HG02973 (cell line): Measurements from ENCODE around the gene GPR6.

ENCODE experiments used
- ATAC-seq: cut with Tn5 transposase; IDR thresholded peaks from one replicate; pipeline ENCODE4 v1.9.1; 2021; ENCODE audit warnings: moderate library complexity; ENCODE audit not compliant: unreplicated experiment

Gene GPR6, protein sequence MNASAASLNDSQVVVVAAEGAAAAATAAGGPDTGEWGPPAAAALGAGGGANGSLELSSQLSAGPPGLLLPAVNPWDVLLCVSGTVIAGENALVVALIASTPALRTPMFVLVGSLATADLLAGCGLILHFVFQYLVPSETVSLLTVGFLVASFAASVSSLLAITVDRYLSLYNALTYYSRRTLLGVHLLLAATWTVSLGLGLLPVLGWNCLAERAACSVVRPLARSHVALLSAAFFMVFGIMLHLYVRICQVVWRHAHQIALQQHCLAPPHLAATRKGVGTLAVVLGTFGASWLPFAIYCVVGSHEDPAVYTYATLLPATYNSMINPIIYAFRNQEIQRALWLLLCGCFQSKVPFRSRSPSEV

DNA sequence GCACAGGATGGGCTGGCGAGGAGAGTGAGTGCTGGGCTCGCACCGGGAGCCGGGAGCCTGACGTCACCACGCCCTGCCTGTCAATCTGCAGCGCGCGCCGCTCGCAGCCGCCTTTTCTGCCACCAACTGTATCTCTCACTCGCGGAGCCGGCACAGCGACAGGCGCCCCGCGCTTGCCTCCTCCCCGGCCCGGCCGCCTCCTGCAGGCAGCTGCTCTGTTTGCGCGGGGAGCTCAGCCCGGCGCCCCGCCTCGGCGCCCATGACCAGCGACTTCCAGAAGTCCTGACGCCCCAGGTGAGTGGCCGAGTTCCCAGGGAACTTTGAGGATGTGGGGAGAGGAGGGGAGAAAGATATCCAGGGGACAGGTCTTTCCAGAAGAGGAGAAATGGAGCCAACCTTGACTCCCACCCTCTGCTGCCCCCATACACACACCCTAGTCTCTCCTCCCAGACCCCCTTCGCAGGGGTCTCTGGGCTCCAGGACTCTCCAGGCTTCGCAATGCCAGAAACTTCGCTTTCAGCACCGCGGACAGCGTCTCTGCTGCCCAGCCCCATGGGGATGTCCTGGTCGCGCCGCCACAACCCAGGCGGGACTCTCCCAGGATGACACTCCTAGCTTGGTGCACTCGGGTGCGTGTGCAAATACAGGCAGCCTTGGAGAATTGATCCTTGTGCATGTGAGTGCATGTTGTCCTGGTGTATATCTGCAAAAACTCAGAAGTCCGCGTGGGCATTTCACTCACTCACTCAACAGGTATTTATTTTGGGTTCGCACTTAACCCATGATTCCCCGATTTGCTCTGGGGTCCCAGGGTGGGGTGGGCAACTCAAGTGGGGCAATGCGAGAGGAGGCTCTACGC lies at the start of gene GPR6:
TSS of gene GPR6 (plus strand) at position 138 of the 859 bp plus-strand sequence. CDS start 802 bp downstream, outside the sequence.
- no peak for ATAC-seq

DNA sequence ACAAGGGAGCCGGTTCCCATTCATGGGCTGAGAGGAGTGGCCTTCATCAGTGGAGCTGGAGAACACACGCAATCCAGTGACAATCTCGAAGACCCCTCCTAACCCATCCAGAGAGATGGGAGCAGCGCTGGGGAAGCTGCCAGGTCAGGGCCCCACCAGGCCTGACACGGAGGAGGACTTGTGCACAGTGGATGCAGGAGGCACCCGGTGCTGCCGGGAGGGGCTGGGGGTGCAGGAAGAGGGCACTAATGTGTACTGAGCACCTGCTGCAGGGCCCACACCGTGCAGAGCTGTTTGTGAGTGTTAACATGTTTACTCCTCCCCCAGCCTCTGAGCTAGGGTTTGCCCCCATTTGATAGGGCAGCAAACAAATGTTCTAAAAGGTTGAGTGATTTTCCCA lies 43.8 kb upstream of the GPR6 start:
- ATAC-seq, result no peak

DNA sequence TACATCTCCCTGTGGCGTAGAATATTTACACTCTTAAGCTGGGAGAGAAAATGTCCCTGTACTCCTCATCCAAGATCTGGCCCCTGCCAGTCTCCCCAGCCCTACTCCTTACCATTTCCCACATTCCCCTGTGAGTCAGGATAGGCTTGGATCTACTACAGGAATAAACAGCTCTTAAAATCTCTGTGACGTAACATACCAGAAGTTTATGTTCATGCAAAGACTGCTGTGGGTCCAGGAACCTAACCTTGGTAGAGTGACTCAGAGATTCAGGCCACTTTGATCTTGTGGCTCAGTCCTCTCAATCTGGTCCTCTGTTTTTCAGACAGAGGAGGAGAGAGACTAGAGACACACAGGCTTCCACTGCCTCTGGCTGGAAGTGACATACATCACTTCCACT lies 38.5 kb upstream of the GPR6 start:
- ATAC-seq, result no peak

DNA sequence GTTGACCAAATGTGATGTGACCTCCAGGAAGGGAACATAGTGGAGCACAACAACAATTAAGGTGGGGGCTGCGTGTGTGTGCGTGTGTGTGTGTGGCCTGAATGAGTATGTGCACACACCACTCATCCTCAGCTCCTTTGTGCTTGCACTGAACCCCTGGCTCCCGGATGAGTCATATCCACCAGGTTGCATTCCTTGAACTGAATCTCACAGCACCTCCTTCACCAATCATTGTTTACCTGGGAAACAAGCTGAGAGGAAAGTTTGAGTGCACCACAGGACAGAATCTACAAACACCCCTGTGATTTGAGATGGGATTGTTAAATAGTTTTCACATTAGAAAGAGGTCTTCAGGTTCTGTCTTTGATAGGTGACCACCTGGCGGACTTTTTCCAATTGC lies 33.7 kb upstream of the GPR6 start:
- no peak for ATAC-seq

DNA sequence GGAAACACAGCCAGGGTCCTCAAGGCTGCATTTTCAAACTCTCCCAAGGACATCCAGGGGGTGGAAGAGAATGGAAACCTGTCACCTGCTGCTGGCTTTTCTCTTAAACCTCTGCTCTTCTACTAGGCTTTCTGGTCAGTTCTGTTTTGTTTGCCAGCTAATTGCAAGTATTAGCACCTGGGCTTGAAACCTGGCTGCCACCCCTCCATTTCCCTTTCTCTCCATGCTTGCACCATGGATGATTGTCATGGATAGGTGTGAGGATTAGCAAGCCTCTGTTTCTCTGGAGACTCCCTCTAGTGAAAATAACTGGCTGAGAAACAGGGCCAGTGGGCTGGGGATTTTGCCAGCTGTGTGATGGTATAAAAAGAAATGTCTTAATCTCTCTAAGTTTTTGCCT lies 33.0 kb upstream of the GPR6 start:
- ATAC-seq, result no peak

DNA sequence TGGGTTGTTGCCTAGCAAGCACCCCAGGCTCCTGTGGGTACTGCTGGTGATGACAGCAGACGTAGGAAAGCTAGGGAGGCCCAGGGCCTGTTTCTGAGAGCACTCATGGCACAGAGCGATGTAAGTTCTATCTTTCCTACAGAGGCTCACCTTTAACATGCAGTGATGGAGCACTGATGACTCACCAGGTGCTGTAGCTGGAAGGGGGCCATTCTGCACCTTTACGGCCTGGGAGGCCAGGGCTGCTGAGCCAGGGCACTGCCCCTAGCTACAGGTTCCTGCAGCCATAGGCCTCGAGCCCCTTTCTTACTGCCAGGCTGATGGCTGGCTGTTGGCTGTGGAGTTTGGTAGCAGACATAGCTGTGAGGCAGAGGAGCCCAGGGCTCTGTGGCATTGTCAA lies 31.1 kb upstream of the GPR6 start:
- no peak for ATAC-seq

DNA sequence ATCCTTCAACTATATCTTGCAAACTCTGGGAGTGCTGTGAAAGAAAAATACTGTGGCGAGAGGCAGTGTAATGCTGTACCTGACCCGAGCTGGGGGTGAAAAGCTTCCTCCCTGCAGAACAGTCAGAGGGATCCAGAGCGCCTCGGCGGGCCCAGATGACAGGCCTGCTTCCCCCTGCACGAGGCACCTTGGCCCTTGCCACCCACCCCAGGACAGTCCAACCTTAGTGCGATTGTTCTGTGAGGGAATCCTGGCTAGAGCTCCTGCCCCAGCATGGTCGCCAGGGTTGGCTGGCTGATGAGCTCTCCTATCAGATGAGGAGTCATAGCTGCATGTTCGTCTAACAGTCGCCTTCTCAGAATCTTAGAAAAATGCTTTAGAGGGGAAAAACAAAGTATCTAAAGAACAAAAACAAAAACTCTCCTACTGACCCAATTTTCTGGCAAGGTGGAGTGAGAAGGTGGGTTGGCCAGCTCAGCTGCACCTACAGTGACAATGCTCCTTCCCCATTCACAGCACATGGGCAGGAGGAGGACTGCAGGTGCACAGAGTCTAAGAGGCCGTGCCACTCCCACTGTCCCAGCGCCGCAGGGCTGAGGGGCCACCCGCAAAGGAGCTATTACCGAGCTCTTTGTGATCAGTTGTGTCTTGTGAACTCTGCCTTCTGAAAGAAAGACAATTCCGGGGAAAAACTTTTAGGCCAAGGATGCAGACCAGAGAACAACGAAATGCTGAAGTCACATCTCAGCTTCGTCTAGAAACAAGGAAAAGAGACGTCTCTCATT lies 28.6 kb upstream of the GPR6 start:
- ATAC-seq, result no peak

DNA sequence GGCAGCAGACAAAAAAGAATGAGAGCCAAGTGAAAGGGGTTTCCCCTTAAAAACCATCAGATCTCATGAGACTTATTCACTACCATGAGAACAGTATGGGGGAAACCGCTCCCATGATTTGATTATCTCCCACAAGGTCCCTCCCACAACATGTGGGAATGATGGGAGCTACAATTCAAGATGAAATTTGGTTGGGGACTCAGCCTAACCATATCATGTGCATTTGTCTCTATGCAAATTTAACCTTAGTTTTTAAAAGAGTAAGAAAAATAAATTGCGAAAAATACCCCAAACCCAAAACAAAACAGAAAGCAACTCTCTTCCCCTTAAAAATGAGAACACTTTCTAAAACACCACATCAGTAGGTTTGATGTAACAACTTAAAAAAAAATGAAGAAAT lies 22.6 kb upstream of the GPR6 start:
- ATAC-seq, result no peak

DNA sequence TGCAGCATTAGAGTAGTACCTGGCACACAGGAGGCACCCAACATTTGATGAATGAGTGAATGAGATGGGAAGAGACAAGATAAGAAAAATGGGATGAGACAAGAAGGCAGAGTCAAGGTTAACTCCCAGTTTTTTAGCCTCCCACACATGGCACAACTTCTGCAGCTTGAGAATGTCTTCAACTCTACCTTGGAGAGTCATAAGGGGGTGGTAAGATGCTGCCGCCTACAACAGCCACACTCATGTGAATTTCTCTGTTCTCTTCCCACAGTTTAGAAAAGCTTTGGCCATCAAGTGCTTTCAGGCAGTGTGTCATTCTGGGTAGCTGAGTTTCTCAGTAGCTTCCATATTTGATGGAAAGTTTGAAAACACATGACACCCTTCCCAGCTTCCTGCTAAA lies 19.5 kb upstream of the GPR6 start:
- ATAC-seq, result no peak

DNA sequence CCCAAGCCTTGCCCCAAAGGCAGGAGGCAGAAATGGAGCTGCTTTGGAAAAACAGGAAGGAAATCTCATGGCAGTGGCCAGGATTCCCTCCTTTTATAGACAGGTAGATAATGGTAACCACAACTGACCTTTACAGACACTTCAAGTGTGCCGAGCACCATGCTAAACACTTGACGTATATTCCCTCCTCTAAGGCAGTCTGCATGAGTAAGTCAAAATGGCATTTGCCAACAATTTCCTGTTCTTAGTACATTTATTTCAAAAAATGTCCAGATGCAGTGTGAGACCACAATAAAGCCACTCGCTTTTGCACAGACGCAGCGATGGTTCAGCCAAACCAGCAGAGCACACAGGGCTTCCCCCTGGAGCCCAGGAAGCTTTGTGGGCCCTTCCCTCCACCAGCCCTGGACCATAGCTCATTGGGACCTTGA lies 16.5 kb upstream of the GPR6 start:
- ATAC-seq, result no peak

DNA sequence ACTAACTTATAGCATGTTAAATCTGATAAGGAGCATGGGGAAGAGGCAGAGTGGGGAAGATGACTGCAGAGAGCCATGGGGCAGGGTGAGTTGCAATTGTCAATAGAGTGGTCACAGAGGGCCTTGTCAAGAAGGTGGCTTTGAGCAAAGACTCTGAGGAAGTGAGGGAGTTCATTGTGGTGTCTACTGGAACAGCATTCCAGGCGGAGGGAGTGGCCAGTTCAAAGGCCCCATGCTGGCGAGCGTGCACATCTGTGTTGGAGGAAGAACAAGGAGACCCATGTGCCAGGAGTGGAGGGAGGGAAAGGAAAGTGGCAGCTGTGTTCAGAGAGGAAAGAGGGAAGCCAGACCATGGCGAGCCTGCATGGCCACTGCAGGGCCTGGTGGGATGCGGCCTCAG lies 15.8 kb upstream of the GPR6 start:
- ATAC-seq, result no peak

DNA sequence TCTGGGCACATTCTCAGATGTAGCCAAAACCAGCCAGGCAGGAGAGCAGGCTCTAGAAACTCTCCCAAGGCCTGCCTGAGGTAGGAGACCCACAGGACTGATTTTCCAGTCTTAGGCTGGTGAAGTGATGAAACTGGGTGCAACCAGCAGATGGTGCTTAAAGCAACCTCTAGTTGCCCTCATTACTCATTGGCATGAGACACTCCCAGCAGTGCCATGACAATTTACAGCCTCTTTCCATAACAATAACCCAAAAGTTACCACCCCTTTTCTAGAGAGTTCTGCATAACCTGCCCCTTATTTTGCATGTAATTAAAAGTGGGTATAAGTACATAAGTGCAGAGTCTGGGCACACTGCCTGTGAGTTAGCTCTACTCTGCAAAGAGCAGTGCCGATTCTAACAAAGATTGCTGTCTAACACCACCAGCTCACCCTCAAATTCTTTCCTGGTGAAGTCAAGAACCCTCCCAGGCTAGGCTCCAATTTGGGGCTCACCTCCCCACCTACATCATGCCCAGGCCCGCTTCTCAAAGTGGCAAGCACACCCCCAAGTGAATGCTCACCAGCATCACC lies 14.4 kb upstream of the GPR6 start:
- ATAC-seq, result no peak

DNA sequence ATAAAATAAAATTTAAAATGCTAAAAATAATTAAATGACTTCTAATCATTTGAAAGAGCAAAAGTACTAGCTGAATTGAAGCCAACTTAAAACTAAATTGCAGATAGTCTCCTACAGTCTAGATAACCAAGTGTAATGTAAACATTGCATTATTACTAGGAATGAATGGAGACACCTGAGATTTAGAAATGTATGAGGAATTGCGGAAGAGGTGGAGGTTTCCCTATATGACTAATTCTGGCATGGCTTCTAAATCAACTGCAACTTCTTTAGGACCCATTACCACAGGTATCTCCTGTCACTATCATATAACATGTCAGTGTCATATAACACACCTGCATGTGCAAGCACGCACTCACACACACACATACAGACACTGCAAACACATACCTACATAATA lies 13.2 kb upstream of the GPR6 start:
- no peak for ATAC-seq

DNA sequence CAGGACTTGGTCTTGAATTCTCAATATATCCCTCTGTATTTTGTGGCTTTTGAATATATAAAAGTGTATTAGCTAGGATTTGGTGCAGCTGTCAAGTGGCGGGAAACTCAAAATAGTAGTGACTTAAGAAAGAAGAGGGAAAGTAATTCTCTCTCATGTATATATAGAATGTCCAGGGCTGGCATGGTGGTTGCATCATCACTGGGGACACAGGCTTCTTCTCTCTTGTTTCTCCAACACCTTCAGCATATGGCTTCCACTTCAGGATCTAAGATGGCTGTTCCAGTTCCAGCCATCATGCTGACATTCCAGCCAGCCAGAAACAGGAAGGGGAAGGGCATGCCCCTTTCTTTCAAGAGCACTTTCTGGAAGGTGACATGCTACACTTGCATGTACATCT lies 11.8 kb upstream of the GPR6 start:
- no peak for ATAC-seq

DNA sequence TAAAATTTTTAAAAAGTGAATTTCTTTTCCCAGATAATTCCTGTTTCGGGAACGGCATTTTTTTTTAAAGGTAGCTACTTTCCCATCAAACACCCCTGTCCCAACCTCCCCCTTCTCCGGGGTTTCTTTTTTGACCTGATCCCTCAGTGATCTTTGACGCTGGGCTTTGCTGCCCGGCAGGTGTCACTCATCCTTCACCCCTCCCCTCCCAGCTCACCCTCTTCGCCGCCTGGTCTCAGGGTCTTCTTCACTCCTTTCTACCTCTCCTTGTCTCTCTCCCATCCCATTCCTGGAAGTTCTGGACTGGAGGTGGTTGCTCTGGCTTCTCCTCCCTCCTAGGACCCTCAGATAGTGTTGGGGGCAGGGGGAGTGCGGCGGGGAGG lies 329 bp upstream of the GPR6 start:
- ATAC-seq, result no peak

DNA sequence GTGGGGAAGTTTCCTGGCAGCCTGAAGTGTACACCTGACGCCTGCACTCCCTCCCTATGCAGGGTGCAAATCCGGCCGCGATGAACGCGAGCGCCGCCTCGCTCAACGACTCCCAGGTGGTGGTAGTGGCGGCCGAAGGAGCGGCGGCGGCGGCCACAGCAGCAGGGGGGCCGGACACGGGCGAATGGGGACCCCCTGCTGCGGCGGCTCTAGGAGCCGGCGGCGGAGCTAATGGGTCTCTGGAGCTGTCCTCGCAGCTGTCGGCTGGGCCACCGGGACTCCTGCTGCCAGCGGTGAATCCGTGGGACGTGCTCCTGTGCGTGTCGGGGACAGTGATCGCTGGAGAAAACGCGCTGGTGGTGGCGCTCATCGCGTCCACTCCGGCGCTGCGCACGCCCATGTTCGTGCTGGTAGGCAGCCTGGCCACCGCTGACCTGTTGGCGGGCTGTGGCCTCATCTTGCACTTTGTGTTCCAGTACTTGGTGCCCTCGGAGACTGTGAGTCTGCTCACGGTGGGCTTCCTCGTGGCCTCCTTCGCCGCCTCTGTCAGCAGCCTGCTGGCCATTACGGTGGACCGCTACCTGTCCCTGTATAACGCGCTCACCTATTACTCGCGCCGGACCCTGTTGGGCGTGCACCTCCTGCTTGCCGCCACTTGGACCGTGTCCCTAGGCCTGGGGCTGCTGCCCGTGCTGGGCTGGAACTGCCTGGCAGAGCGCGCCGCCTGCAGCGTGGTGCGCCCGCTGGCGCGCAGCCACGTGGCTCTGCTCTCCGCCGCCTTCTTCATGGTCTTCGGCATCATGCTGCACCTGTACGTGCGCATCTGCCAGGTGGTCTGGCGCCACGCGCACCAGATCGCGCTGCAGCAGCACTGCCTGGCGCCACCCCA lies 1.2 kb downstream of the GPR6 start:
- ATAC-seq, result no peak

DNA sequence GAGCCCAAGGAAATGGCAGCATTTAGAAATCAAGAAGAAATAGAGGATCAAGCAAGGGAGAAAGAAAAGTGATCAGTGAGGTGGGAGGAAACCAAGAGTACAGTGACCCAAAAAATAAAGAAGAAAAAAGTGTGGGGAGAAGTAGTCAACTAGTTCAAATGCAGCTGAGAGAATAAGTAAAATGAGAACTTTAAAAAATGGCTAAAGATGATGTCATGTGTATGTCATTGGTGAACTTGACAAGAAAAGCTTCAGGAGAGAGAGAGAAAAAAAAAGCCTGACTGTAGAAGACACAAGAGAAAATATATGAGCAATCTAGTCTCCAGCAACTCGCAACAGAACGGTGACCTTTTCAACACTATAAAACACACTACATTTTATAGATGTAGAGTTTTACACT lies 6.3 kb downstream of the GPR6 start:
- ATAC-seq, result no peak

DNA sequence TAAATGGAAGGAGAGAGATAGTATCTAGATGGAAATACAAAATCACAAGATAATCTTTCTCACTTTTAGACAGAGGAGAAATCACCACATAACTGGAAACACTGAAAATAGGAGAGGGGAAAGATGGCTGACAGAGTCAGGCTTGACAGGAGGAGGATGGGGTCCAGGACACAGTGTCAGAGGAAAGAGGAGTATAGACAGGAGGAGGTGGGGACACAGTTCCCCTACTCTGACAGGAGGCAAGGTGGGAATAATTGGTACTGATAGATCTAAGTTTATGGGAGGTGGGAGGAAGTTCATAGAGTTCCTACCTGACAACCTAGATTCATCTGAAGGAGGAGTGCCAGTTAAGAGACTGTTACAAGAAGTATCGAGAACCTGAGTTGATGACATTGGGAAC lies 9.1 kb downstream of the GPR6 start:
- no peak for ATAC-seq

DNA sequence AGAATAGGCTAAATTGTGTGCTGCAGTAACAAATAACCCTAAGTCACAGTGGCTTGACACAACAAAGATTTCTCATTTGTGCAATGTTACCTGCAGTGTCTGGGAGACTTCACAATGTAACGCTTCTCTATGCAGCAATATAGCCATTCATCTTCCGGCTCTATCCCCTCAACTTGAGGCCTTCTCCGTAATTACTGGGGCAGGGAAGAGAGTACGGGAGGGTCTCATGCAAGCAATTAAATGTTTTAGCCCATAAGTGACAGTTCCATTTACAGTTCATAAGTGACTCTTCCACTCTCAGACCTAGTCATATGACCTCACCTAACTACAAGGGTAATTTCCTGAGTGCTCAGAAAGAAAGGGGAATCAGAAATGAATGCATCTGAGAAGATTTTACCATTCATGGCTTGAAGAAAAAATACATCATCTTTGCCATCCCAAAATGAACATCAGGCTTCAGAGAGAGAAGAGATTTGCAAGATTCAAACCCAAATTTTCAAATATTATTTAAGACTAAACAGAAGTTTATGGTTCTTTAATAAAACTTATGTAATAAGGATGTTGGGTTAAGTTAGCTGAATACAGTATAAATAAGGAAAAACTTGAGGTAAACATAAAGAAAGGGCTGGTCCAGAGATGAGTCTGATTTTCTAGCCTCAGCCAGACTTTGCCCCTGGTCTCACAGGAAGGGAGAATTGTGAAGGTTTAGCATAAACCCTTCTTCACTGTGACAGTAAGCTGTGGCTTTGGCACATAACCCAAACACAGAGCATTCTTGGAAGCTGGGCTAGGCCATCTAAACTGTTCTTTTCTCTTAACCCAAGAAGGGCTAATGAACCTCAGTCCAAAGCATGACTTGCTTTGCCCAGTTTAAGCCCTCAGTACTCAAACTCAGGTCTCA lies 13.3 kb downstream of the GPR6 start:
- no peak for ATAC-seq
